Stimulated activated naive CD4-positive, alpha-beta T cell treated with Interleukin-2 at 50 U/mL for 16 hours (primary cell): ENCODE measurements around the gene IL37.

Experiments
- DNase-seq: peaks from one replicate; lab custom pipeline; 2025; lab: John Stamatoyannopoulos, UW

Gene IL37

DNA sequence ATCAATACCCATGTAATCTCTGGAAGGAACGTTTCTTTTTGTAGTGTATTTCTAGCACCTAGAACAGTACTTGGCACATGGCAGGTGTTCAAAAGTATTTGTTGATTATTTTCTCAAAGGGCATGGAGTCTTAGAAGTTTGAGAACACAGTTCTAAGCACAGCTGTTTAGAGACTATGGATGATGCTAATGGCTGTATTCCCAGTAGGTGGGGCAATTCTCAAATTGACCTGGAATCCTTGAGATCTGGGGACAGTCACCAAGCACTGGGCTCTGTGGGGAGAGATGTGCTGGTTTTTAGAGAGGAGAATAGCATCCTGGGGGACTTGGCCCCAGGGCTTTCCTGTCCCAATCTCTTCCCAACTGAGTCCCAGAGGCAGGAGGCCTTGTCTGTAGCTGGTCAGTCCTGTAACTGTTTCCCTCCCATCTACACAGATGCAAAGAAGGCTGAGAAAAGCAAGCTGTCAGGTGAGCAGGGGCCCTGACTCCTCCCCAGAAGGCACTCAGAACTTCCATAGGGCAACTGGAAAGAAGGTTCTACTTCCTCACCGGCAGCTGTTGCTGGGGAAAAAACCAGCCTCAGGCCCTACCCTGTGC, 49.4 kb downstream of the IL37 start:
- no peak for DNase-seq

DNA sequence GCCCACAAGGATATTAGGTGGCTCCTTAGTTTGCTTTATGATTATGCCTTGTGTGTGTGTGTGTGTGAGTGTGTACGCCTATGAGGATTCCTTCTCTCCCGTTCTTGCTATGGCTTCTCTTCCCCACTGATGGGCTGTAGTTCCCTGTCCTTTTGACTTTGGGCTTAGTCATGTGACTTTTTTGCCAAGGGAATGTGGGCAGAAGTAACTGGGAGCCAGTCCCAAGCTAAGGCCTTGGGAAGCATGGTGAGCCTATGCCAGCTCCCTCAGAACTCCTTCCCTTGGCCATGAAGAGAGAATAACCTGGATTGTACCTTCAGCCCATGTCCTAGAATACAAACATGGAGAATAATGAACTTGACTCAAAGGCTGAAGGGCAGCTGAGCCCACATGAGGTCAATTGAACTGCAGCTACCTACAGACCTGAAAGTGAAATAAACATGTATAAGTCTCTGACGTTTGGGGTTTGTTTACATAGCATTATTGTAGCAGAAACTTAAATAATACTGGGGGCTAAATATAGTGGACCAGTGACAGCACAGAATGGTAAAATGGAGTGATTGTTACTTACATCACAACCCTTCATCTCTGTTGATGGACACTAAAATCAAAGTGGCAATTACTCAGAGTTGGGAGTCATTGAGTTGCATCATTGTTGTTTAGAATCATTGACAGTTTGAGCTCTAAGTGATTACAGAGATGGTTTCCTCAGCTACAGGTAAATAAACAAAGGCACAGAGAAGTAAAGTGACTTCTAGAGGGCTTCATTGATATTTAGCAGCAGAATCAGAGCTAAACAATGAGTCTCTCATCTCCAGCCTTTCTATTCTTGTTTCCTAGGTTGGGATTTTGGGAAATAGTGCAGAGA, 51.6 kb downstream of the IL37 start:
- no peak for DNase-seq

DNA sequence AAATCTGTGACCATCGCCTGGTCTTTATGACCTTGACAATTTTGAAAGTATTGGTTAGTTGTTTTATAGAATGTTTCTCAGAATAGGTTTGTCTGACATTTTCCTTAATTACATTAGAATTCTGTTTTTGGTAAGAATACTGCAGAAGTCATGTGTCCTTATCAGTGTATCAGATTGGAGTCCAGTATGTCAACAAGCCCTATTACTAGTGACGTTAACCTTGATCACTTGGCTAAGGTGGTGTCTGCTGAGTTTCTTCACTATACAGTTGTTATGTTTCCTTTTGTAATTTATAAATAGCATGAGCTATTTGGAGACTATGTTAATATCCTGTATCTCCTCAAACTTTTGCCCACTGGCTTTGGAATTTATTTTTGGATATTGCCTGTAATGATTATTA, 56.1 kb downstream of the IL37 start:
- DNase-seq, result no peak
